ENCODE measurements around the gene ACAD11. TPM values are rescaled to one million over a fixed set of nuclear protein-coding genes. Genes with fewer than 3 reads are reported as not detected.

ACAD11 gene
- total RNA-seq, 1 experiment from 2014 or later: 12.6 TPM

GRCh38 chr3:132635052-132635451 is 24.6 kb downstream of the ACAD11 start:
- no peak for TF ChIP-seq ATF3 (IDR thresholded peaks at IDR 0.05)
- TF ChIP-seq MAX (IDR thresholded peaks at IDR 0.05): no peak
- CTCF ChIA-PET: interaction anchor here (1.8 kb wide), 1 partner anchor 99 kb away, joined by 6 read pairs; no protein-coding TSS in a partner anchor

GRCh38 chr3:132630612-132631011 is 29.0 kb downstream of the ACAD11 start:
- H3K9me2 ChIP-seq (ENCODE audit: insufficient read depth): no peaks in the 10 kb centered on the region
- TF ChIP-seq JUND (IDR thresholded peaks at IDR 0.05): no peak
- TF ChIP-seq EZH2 (IDR thresholded peaks at IDR 0.05): no peak
- TF ChIP-seq EZH2phosphoT487 (IDR thresholded peaks at IDR 0.05; ENCODE audit: borderline replicate concordance): no peak
- CTCF ChIA-PET: interaction anchor here (1.1 to 1.5 kb wide), 2 partner anchors 12 kb away, joined by 4 read pairs; no protein-coding TSS in a partner anchor
- intact Hi-C loops (cut with micrococcal nuclease): no loop called here
- RAD21 ChIA-PET (ENCODE audit: low non-redundant PET in 1 of 2, low total read pairs in 2 of 2, uncharacterized antibody in 2 of 2, unreplicated experiment in 2 of 2): no interaction called here
- no peak overlapping the region for H3K4me2 ChIP-seq (ENCODE audit: low read length)
- no peak for DNase-seq (ENCODE audit: low read depth, low spot score)
- no TSS peak for BruUV-seq (replicated peaks)
- H3K4me3 ChIP-seq (replicated peaks in 1 of 2; ENCODE audit: low read depth in 1 of 2, low read length in 2 of 2): no peak overlapping the region
- ATAC-seq: no peak
- peaks cover 0 to 15% of the 10 kb centered on the region in 2 experiments; a peak in 2 of 4 replicates for H3K4me1 ChIP-seq (ENCODE audit: control insufficient read depth in 1 of 2, insufficient read depth in 2 of 2, low read length in 2 of 2)
- no peaks in the 10 kb centered on the region for H3K9me3 ChIP-seq (ENCODE audit: control insufficient read depth in 1 of 2, insufficient read depth in 1 of 2, low read depth in 1 of 2, low read length in 2 of 2)
- no peaks in the 10 kb centered on the region for H3K27me3 ChIP-seq (ENCODE audit: insufficient read depth, low read length)
- no peaks in the 10 kb centered on the region for H3K36me3 ChIP-seq (ENCODE audit: control insufficient read depth in 1 of 2, insufficient read depth in 2 of 2, low read length in 2 of 2)
- no peak overlapping the region for H3K27ac ChIP-seq (ENCODE audit: low read depth, low read length)
- no peaks in the 10 kb centered on the region for H4K20me1 ChIP-seq (ENCODE audit: insufficient read depth)
- no peak overlapping the region for H2AFZ ChIP-seq (ENCODE audit: low read depth, low read length, poor library complexity, severe bottlenecking)
- POLR2A ChIA-PET: no interaction called here
- H3K79me2 ChIP-seq (ENCODE audit: insufficient read depth, low read length): no peaks in the 10 kb centered on the region
- H3K9ac ChIP-seq (ENCODE audit: low read length): no peak overlapping the region

More at GRCh38 chr3:132635052-132635451, 24.6 kb downstream of the ACAD11 start:
- POLR2A ChIA-PET: no interaction called here
- Histone ChIP-seq H3K9ac (ENCODE audit: low read length) (no peak overlapping the region), H3K79me2 (ENCODE audit: insufficient read depth, low read length) (no peaks in the 10 kb centered on the region), H3K27me3 (ENCODE audit: insufficient read depth, low read length) (no peaks in the 10 kb centered on the region), H3K9me2 (ENCODE audit: insufficient read depth) (no peaks in the 10 kb centered on the region), H3K4me3 (replicated peaks in 1 of 2; ENCODE audit: low read depth in 1 of 2, low read length in 2 of 2) (no peak overlapping the region), H2AFZ (ENCODE audit: low read depth, low read length, poor library complexity, severe bottlenecking) (no peak overlapping the region), H3K4me1 (ENCODE audit: control insufficient read depth in 1 of 2, insufficient read depth in 2 of 2, low read length in 2 of 2) (peaks cover 0 to 6% of the 10 kb centered on the region in 2 experiments; a peak in 2 of 4 replicates), H3K36me3 (ENCODE audit: control insufficient read depth in 1 of 2, insufficient read depth in 2 of 2, low read length in 2 of 2) (peaks cover 2 to 6% of the 10 kb centered on the region in 2 experiments; a peak in 1 of 4 replicates), H3K9me3 (ENCODE audit: control insufficient read depth in 1 of 2, insufficient read depth in 1 of 2, low read depth in 1 of 2, low read length in 2 of 2) (no peaks in the 10 kb centered on the region), H3K4me2 (ENCODE audit: low read length) (no peak overlapping the region), H3K27ac (ENCODE audit: low read depth, low read length) (no peak overlapping the region), H4K20me1 (ENCODE audit: insufficient read depth) (no peaks in the 10 kb centered on the region)
- intact Hi-C loops (cut with micrococcal nuclease): loop anchor here (5.0 kb wide), 1 partner anchor 283 kb away; no protein-coding TSS in a partner anchor
- DNase-seq (ENCODE audit: low read depth, low spot score) (no peak), ATAC-seq (no peak)
- no TSS peak for BruUV-seq (replicated peaks)
- RAD21 ChIA-PET (ENCODE audit: low non-redundant PET in 1 of 2, low total read pairs in 2 of 2, uncharacterized antibody in 2 of 2, unreplicated experiment in 2 of 2): no interaction called here

Measured in HCT116 (cell line).